CD4-positive, alpha-beta T cell (primary cell): ENCODE results near the gene CDH20. TPM values are rescaled to one million over a fixed set of nuclear protein-coding genes. Genes with fewer than 3 reads are reported as not detected.

Experiments used
- ATAC-seq: fragments of 200-7000 bp; cut with Tn5 transposase; one replicate; pipeline ENCODE4 v1.10.0; 2022; ENCODE audit warnings: mild to moderate bottlenecking; ENCODE audit not compliant: poor library complexity
- CTCF ChIA-PET: fragments of 350-600 bp; sonication (Branson Sonifier 250); formaldehyde crosslinking; loops from one replicate; lab custom pipeline; 2021; ENCODE audit warnings: antibody characterized with exemption, inconsistent platforms; lab: Charles Lee
- POLR2A ChIA-PET: fragments of 350-600 bp; sonication (Branson Sonifier 250); formaldehyde crosslinking; loops from one replicate; lab custom pipeline; 2021; ENCODE audit warnings: antibody characterized with exemption, inconsistent platforms; lab: Charles Lee
- DNase-seq, 14 experiments: peaks; one replicate each; pipeline ENCODE4 v3.0.0-alpha.2; 2013 to 2020; ENCODE audit warnings: mixed read lengths in 2 of 14
- H3K27ac ChIP-seq, 2 donors: one replicate each; pipeline versions ENCODE4 v1.5.1 to v1.7.0; 2013; ENCODE audit warnings: low read length in 2 of 2, low read depth in 1 of 2, mild to moderate bottlenecking in 1 of 2
- H3K27me3 ChIP-seq, 2 experiments: 1 replicate in 1 of 2; 2 replicates in 1 of 2; pipeline versions ENCODE4 v1.6.1 to v1.7.0; 2013; ENCODE audit warnings: low read length in 2 of 2, control low read depth in 1 of 2, mild to moderate bottlenecking in 1 of 2, moderate library complexity in 1 of 2; ENCODE audit not compliant: insufficient read depth in 2 of 2, control insufficient read depth in 1 of 2
- H3K36me3 ChIP-seq: one replicate; pipeline ENCODE4 v1.6.1; 2013; ENCODE audit warnings: low read length, control low read depth; ENCODE audit not compliant: insufficient read depth
- H3K4me1 ChIP-seq: one replicate; pipeline ENCODE4 v1.6.1; 2013; ENCODE audit warnings: low read length, control low read depth; ENCODE audit not compliant: insufficient read depth
- H3K4me3 ChIP-seq: one replicate; pipeline ENCODE4 v1.5.1; 2013; ENCODE audit warnings: mild to moderate bottlenecking, low read length, moderate library complexity
- H3K9me3 ChIP-seq, 2 experiments: 1 replicate in 1 of 2; 2 replicates in 1 of 2; pipeline versions ENCODE4 v1.6.1 to v1.7.0; 2013; ENCODE audit warnings: low read length in 2 of 2, mild to moderate bottlenecking in 2 of 2, control low read depth in 1 of 2, moderate library complexity in 1 of 2; ENCODE audit not compliant: control insufficient read depth in 1 of 2, insufficient read depth in 1 of 2
- H3K27ac Mint-ChIP-seq: one replicate; pipeline ENCODE4 v1.8.0; 2020; ENCODE audit warnings: mixed read lengths
- H3K27me3 Mint-ChIP-seq: one replicate; pipeline ENCODE4 v1.8.0; 2021; ENCODE audit warnings: mixed read lengths
- H3K36me3 Mint-ChIP-seq: one replicate; pipeline ENCODE4 v1.8.0; 2021; ENCODE audit warnings: low read depth, mixed read lengths
- H3K4me1 Mint-ChIP-seq: one replicate; pipeline ENCODE4 v1.8.0; 2021; ENCODE audit warnings: low read depth, mixed read lengths
- H3K4me3 Mint-ChIP-seq: one replicate; pipeline ENCODE4 v1.8.0; 2020; ENCODE audit warnings: mild to moderate bottlenecking, mixed read lengths
- H3K9me3 Mint-ChIP-seq: one replicate; pipeline ENCODE4 v1.8.0; 2020; ENCODE audit warnings: mixed read lengths
- intact Hi-C, 2 experiments: fragments of 100-400 bp; cut with DNase I in 1 of 2; cut with micrococcal nuclease in 1 of 2; formaldehyde crosslinking; loops; one replicate each; pipeline versions ENCODE4 v1.15.1 to v1.9.0; 2023 to 2025; cut with DNase I, micrococcal nuclease
- total RNA-seq, 174 experiments: library from RNA in 2 of 174; stranded (reverse) in 2 of 174; gene quantifications; one replicate each; pipeline ENCODE4 v1.2.3 and lab custom pipeline; 2021 to 2026
- TF ChIP-seq, protein P1 (sequence below): fragments of 200-600 bp; IDR thresholded peaks from one replicate; pipeline ENCODE4 v1.8.0; 2022; ENCODE audit warnings: antibody characterized with exemption, mild to moderate bottlenecking

CDH20 gene
- total RNA-seq, 2 experiments from 2014 or later = 0.16 to 0.39 TPM

GRCh38 chr18:61569176-61569892 is 236.1 kb downstream of the CDH20 start:
- no peak overlapping the region for H3K4me3 ChIP-seq
- no peak for ATAC-seq
- intact Hi-C loops = no loop called here
- CTCF ChIA-PET = no interaction called here
- Mint-ChIP-seq H3K4me1 (no peaks in the 10 kb centered on the region), H3K9me3 (peaks cover 6% of the 10 kb centered on the region), H3K4me3 (no peak overlapping the region), H3K27me3 (peaks cover 43% of the 10 kb centered on the region), H3K27ac (no peak overlapping the region), H3K36me3 (no peaks in the 10 kb centered on the region)
- H3K36me3 ChIP-seq = no peaks in the 10 kb centered on the region
- POLR2A ChIA-PET = no interaction called here
- peaks cover 0 to 2% of the 10 kb centered on the region in 2 experiments for H3K27me3 ChIP-seq
- DNase-seq = no peak
- no peaks in the 10 kb centered on the region for H3K9me3 ChIP-seq
- H3K4me1 ChIP-seq = no peaks in the 10 kb centered on the region
- H3K27ac ChIP-seq = no peak overlapping the region
- TF ChIP-seq, protein P1, sequence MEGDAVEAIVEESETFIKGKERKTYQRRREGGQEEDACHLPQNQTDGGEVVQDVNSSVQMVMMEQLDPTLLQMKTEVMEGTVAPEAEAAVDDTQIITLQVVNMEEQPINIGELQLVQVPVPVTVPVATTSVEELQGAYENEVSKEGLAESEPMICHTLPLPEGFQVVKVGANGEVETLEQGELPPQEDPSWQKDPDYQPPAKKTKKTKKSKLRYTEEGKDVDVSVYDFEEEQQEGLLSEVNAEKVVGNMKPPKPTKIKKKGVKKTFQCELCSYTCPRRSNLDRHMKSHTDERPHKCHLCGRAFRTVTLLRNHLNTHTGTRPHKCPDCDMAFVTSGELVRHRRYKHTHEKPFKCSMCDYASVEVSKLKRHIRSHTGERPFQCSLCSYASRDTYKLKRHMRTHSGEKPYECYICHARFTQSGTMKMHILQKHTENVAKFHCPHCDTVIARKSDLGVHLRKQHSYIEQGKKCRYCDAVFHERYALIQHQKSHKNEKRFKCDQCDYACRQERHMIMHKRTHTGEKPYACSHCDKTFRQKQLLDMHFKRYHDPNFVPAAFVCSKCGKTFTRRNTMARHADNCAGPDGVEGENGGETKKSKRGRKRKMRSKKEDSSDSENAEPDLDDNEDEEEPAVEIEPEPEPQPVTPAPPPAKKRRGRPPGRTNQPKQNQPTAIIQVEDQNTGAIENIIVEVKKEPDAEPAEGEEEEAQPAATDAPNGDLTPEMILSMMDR = no peak

- TF ChIP-seq, protein P1 = no peak
- Mint-ChIP-seq H3K4me3 (no peak overlapping the region), H3K9me3 (peaks cover 6% of the 10 kb centered on the region), H3K36me3 (no peaks in the 10 kb centered on the region), H3K27ac (no peak overlapping the region), H3K27me3 (peaks cover 45% of the 10 kb centered on the region), H3K4me1 (no peaks in the 10 kb centered on the region)
- ATAC-seq = no peak
- Histone ChIP-seq H3K36me3 (no peaks in the 10 kb centered on the region), H3K27me3 (peaks cover 0 to 2% of the 10 kb centered on the region in 2 experiments), H3K4me3 (no peak overlapping the region), H3K9me3 (no peaks in the 10 kb centered on the region), H3K27ac (no peak overlapping the region), H3K4me1 (no peaks in the 10 kb centered on the region)
- POLR2A ChIA-PET = no interaction called here
- DNase-seq = no peak
- intact Hi-C loops = no loop called here
- CTCF ChIA-PET = no interaction called here
Measured at GRCh38 chr18:61570070-61570469, 236.8 kb downstream of the CDH20 start.

DNA sequence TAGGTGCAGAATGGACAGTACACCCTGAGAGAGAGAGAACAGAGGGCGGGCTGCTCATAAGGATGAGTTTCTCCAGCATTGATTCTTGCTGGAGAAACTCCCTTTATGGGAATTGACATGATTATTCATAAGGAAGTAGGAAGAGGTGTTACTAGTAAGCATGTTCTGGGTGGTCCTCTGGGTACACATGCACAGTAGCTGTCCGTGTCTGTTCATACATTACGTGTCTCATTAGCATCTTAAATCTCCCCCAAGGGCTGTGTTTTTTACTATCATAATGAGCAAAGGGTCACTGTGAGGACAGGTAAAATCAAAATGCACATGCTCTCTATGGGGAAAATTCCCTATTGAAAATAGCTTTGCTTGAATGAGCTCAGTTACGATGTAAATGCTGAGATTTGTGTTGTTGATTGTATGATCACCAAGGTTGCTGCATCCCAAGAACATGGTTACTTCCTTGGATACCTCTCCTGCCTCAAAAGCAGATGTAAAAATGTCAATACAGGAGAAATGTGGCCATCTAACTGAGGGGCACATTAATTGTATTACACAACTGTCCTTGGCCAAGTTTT is 238.9 kb downstream of the CDH20 start:
- no peaks in the 10 kb centered on the region for H3K36me3 ChIP-seq
- Mint-ChIP-seq H3K27ac (no peak overlapping the region), H3K9me3 (peaks cover 6% of the 10 kb centered on the region), H3K27me3 (peaks cover 60% of the 10 kb centered on the region), H3K36me3 (no peaks in the 10 kb centered on the region), H3K4me1 (no peaks in the 10 kb centered on the region), H3K4me3 (no peak overlapping the region)
- no peak overlapping the region for H3K27ac ChIP-seq
- DNase-seq (no peak), ATAC-seq (no peak)
- TF ChIP-seq, protein P1 = no peak
- ChIA-PET POLR2A (no interaction called here), CTCF (no interaction called here)
- no peak overlapping the region for H3K4me3 ChIP-seq
- intact Hi-C loops = no loop called here
- H3K9me3 ChIP-seq = no peaks in the 10 kb centered on the region
- H3K4me1 ChIP-seq = no peaks in the 10 kb centered on the region
- H3K27me3 ChIP-seq = peaks cover 2% of the 10 kb centered on the region in 2 experiments
